PC-9 (cell line): Measurements from ENCODE around the gene TADA3.

Source experiments
- EZH2 ChIP-seq: fragments of 200-600 bp; sonication (generic); IDR thresholded peaks from 2 replicates; pipeline ENCODE4 v1.8.0; 2017; ENCODE audit warnings: antibody characterized with exemption, low read depth
- TF ChIP-seq, protein P1 (sequence below): fragments of 200-600 bp; sonication (generic); conservative IDR thresholded peaks from 2 replicates; pipeline ENCODE4 v1.6.1; 2017; ENCODE audit warnings: mixed run types, antibody characterized with exemption, mild to moderate bottlenecking, moderate library complexity

DNA sequence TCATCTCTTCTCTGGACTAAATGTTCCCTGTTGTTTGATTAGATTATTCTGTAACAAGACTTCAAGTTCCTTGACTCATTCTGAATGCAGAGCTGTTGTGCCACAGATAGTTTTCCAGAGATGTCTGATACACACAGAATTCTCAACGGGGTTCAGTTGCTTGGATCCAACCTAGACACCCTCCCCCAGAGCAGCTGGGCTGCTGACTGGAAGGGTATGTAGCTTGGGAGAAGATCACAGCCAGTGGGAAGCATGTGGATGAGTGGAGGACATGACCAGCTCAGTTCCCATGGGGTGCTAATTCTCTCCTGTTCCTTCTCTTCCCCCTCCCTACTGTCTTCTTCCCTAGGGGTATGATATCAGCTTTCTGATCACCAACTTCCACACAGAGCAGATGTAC, 11.2 kb upstream of the TADA3 start:
- TF ChIP-seq, protein P1, sequence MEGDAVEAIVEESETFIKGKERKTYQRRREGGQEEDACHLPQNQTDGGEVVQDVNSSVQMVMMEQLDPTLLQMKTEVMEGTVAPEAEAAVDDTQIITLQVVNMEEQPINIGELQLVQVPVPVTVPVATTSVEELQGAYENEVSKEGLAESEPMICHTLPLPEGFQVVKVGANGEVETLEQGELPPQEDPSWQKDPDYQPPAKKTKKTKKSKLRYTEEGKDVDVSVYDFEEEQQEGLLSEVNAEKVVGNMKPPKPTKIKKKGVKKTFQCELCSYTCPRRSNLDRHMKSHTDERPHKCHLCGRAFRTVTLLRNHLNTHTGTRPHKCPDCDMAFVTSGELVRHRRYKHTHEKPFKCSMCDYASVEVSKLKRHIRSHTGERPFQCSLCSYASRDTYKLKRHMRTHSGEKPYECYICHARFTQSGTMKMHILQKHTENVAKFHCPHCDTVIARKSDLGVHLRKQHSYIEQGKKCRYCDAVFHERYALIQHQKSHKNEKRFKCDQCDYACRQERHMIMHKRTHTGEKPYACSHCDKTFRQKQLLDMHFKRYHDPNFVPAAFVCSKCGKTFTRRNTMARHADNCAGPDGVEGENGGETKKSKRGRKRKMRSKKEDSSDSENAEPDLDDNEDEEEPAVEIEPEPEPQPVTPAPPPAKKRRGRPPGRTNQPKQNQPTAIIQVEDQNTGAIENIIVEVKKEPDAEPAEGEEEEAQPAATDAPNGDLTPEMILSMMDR: no peak
- no peak for TF ChIP-seq EZH2
